WTC11 (cell line): Measurements from ENCODE around the gene DPF1. TPM values are rescaled to one million over a fixed set of nuclear protein-coding genes. Genes with fewer than 3 reads are reported as not detected.
A peak's percentile ranks its signal among the peaks of the same experiment; 100 is the strongest.

Experiments
- ATAC-seq: fragments of 200-7000 bp; cut with Tn5 transposase; 2 replicates; pipeline ENCODE4 v1.10.0; 2021; ENCODE audit warnings: mild to moderate bottlenecking, moderate library complexity
- CTCF ChIA-PET: fragments of 300-600 bp; sonication (Branson Sonifier 250); formaldehyde crosslinking; loops from one replicate; lab custom pipeline; 2021; ENCODE audit warnings: antibody characterized with exemption; lab: Charles Lee
- POLR2A ChIA-PET: fragments of 350-600 bp; sonication (Branson Sonifier 250); formaldehyde crosslinking; loops from one replicate; lab custom pipeline; 2021; ENCODE audit warnings: antibody characterized with exemption; lab: Charles Lee
- DNase-seq: peaks from one replicate; pipeline ENCODE4 v3.0.0; 2021; ENCODE audit warnings: low spot score
- H3K27ac Mint-ChIP-seq: 2 replicates; pipeline ENCODE4 v1.8.0; 2021; ENCODE audit warnings: mixed read lengths
- H3K27me3 Mint-ChIP-seq: 2 replicates; pipeline ENCODE4 v1.8.0; 2021; ENCODE audit warnings: low read depth, mild to moderate bottlenecking, moderate library complexity, mixed read lengths
- H3K36me3 Mint-ChIP-seq: 2 replicates; pipeline ENCODE4 v1.8.0; 2021; ENCODE audit warnings: mixed read lengths
- H3K4me1 Mint-ChIP-seq: 2 replicates; pipeline ENCODE4 v1.8.0; 2022; ENCODE audit warnings: mixed read lengths
- H3K4me3 Mint-ChIP-seq: 2 replicates; pipeline ENCODE4 v1.8.0; 2021; ENCODE audit warnings: mild to moderate bottlenecking, moderate library complexity, mixed read lengths
- H3K9me3 Mint-ChIP-seq: 2 replicates; pipeline ENCODE4 v1.8.0; 2021; ENCODE audit warnings: mixed read lengths
- AR ChIP-seq: fragments of 250-450 bp; sonication (Bioruptor Pico); IDR thresholded peaks from 2 replicates; pipeline ENCODE4 v1.9.0; 2021; ENCODE audit warnings: mild to moderate bottlenecking
- E2F1 ChIP-seq: sonication (generic); formaldehyde crosslinking; IDR thresholded peaks from 2 replicates; pipeline ENCODE4 v1.8.0; 2022; ENCODE audit warnings: mild to moderate bottlenecking, missing genetic modification reagents
- FOXJ3 ChIP-seq: sonication (generic); formaldehyde crosslinking; IDR thresholded peaks from 2 replicates; pipeline ENCODE4 v1.9.0; 2021; ENCODE audit warnings: missing genetic modification reagents, mild to moderate bottlenecking, borderline replicate concordance
- GABPB1 ChIP-seq: sonication (generic); formaldehyde crosslinking; IDR thresholded peaks from 2 replicates; pipeline ENCODE4 v1.8.1; 2023; ENCODE audit warnings: mild to moderate bottlenecking, missing genetic modification reagents
- JAZF1 ChIP-seq: fragments of 250-450 bp; sonication (Bioruptor Pico); IDR thresholded peaks from 2 replicates; pipeline ENCODE4 v1.9.0; 2021; ENCODE audit warnings: moderate library complexity, mild to moderate bottlenecking, inconsistent platforms
- JUN ChIP-seq: sonication (generic); formaldehyde crosslinking; IDR thresholded peaks from 2 replicates; pipeline ENCODE4 v1.8.0; 2023; ENCODE audit warnings: mild to moderate bottlenecking, missing genetic modification reagents
- KAT7 ChIP-seq: sonication (generic); formaldehyde crosslinking; IDR thresholded peaks from 2 replicates; pipeline ENCODE4 v1.8.1; 2023; ENCODE audit warnings: missing genetic modification reagents, mild to moderate bottlenecking, borderline replicate concordance
- MYBL2 ChIP-seq: sonication (generic); formaldehyde crosslinking; IDR thresholded peaks from 2 replicates; pipeline ENCODE4 v1.8.1; 2023; ENCODE audit warnings: mild to moderate bottlenecking, moderate library complexity, missing genetic modification reagents
- SMAD3 ChIP-seq: sonication (generic); formaldehyde crosslinking; IDR thresholded peaks from 2 replicates; pipeline ENCODE4 v1.8.0; 2022; ENCODE audit warnings: missing genetic modification reagents, mild to moderate bottlenecking, borderline replicate concordance
- SMAD4 ChIP-seq: sonication (generic); formaldehyde crosslinking; IDR thresholded peaks from 2 replicates; pipeline ENCODE4 v1.8.0; 2022; ENCODE audit warnings: mild to moderate bottlenecking, missing genetic modification reagents
- ZBTB21 ChIP-seq: sonication (generic); formaldehyde crosslinking; IDR thresholded peaks from 2 replicates; pipeline ENCODE4 v1.8.1; 2023; ENCODE audit warnings: mild to moderate bottlenecking, missing genetic modification reagents, borderline replicate concordance
- ZNF138 ChIP-seq: sonication (generic); formaldehyde crosslinking; conservative IDR thresholded peaks from 2 replicates; pipeline ENCODE4 v1.8.1; 2022; ENCODE audit warnings: mild to moderate bottlenecking, moderate library complexity, missing genetic modification reagents
- ZNF219 ChIP-seq: sonication (generic); formaldehyde crosslinking; IDR thresholded peaks from 2 replicates; pipeline ENCODE4 v1.8.0; 2023; ENCODE audit warnings: missing genetic modification reagents, mild to moderate bottlenecking, borderline replicate concordance
- ZNF425 ChIP-seq: fragments of 250-450 bp; sonication (Bioruptor Pico); conservative IDR thresholded peaks from 2 replicates; pipeline ENCODE4 v1.9.0; 2021; ENCODE audit warnings: mild to moderate bottlenecking
- ZNF532 ChIP-seq: fragments of 250-450 bp; sonication (Bioruptor Pico); IDR thresholded peaks from 2 replicates; pipeline ENCODE4 v1.9.0; 2021; ENCODE audit warnings: mild to moderate bottlenecking, borderline replicate concordance
- total RNA-seq: library from RNA; stranded (reverse); gene quantifications from 3 replicates; pipeline ENCODE4 v1.2.3, GENCODE V29; 2021
- TF ChIP-seq, protein P1 (sequence below): sonication (generic); formaldehyde crosslinking; IDR thresholded peaks from 2 replicates; pipeline ENCODE4 v1.8.0; 2023; ENCODE audit warnings: mild to moderate bottlenecking, missing genetic modification reagents
- TF ChIP-seq, protein P2 (sequence below): sonication (generic); formaldehyde crosslinking; IDR thresholded peaks from 2 replicates; pipeline ENCODE4 v1.8.1; 2023; ENCODE audit warnings: mild to moderate bottlenecking, missing genetic modification reagents
- TF ChIP-seq, protein P3 (sequence below): sonication (generic); formaldehyde crosslinking; IDR thresholded peaks from 2 replicates; pipeline ENCODE4 v1.8.0; 2023; ENCODE audit warnings: missing genetic modification reagents

The DPF1 gene
- total RNA-seq, 1 experiment from 2014 or later: 6.8 TPM

- TF ChIP-seq E2F1 (CRISPR knock-in tag): no peak
- TF ChIP-seq ZNF532: no peak
- TF ChIP-seq ZBTB21 (CRISPR knock-in tag): no peak
- no peak for TF ChIP-seq FOXJ3
- no peak for TF ChIP-seq JAZF1
- no peak for TF ChIP-seq SMAD3 (CRISPR knock-in tag)
- TF ChIP-seq, all 79 proteins: peak for 0
These were observed 32.3 kb downstream of the DPF1 start (continued) for GRCh38 chr19:38191747-38192146.

- TF ChIP-seq ZNF138: no peak
- TF ChIP-seq JUN (CRISPR knock-in tag): no peak
- no peak for TF ChIP-seq ZNF219
- no peak for TF ChIP-seq GABPB1 (CRISPR knock-in tag)
- TF ChIP-seq KAT7: no peak
- TF ChIP-seq, protein P1, sequence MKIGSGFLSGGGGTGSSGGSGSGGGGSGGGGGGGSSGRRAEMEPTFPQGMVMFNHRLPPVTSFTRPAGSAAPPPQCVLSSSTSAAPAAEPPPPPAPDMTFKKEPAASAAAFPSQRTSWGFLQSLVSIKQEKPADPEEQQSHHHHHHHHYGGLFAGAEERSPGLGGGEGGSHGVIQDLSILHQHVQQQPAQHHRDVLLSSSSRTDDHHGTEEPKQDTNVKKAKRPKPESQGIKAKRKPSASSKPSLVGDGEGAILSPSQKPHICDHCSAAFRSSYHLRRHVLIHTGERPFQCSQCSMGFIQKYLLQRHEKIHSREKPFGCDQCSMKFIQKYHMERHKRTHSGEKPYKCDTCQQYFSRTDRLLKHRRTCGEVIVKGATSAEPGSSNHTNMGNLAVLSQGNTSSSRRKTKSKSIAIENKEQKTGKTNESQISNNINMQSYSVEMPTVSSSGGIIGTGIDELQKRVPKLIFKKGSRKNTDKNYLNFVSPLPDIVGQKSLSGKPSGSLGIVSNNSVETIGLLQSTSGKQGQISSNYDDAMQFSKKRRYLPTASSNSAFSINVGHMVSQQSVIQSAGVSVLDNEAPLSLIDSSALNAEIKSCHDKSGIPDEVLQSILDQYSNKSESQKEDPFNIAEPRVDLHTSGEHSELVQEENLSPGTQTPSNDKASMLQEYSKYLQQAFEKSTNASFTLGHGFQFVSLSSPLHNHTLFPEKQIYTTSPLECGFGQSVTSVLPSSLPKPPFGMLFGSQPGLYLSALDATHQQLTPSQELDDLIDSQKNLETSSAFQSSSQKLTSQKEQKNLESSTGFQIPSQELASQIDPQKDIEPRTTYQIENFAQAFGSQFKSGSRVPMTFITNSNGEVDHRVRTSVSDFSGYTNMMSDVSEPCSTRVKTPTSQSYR (CRISPR knock-in tag): no peak
- TF ChIP-seq ZNF425: no peak
- no peak for DNase-seq
- H3K4me3 Mint-ChIP-seq: no peak overlapping the region
- H3K9me3 Mint-ChIP-seq: no peaks in the 10 kb centered on the region
- H3K27ac Mint-ChIP-seq: no peak overlapping the region; the same call in 1 of the 2 replicates
- ATAC-seq: no peak
- 0 out of 2 replicates have a peak, but pooled peaks cover 2% of the 10 kb centered on the region for H3K36me3 Mint-ChIP-seq
- POLR2A ChIA-PET: no interaction called here
- H3K4me1 Mint-ChIP-seq: no peaks in the 10 kb centered on the region
- CTCF ChIA-PET: interaction anchor here (0.6 kb wide), 1 partner anchor 468 kb away, joined by 3 read pairs; no protein-coding TSS in a partner anchor
- H3K27me3 Mint-ChIP-seq: no peaks in the 10 kb centered on the region
These were observed 33.2 kb downstream of the DPF1 start for GRCh38 chr19:38190793-38191192.

DNA sequence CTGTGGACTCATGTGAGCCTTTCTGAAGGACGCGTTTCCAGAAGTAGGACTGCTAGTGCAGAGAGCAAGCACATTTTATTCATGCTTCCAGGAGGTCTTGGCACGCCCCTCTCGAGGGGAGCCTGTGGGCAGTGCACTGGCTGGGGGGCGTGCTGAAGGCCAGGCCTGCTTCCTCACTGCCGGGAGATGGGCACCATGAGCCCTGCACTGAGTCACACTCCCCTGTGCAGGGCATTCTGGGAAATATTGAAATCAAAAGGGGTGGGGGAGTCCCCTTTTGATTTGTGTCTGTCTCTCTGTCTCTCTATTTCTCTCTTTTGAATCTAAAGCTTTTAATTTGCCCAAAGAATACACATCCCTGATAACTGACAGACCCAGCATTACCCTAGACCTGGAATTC lies 34.0 kb downstream of the DPF1 start:
- CTCF ChIA-PET: no interaction called here
- ATAC-seq: no peak
- Mint-ChIP-seq H3K36me3 (0 out of 2 replicates have a peak, but pooled peaks cover 3% of the 10 kb centered on the region), H3K4me1 (no peaks in the 10 kb centered on the region), H3K9me3 (no peaks in the 10 kb centered on the region), H3K27ac (peak overlapping the region; percentile 45; the same call in 1 of the 2 replicates), H3K27me3 (no peaks in the 10 kb centered on the region), H3K4me3 (no peak overlapping the region)
- DNase-seq: no peak
- POLR2A ChIA-PET: no interaction called here
- TF ChIP-seq SMAD3 (CRISPR knock-in tag): no peak
- no peak for TF ChIP-seq SMAD4
- TF ChIP-seq, protein P2, sequence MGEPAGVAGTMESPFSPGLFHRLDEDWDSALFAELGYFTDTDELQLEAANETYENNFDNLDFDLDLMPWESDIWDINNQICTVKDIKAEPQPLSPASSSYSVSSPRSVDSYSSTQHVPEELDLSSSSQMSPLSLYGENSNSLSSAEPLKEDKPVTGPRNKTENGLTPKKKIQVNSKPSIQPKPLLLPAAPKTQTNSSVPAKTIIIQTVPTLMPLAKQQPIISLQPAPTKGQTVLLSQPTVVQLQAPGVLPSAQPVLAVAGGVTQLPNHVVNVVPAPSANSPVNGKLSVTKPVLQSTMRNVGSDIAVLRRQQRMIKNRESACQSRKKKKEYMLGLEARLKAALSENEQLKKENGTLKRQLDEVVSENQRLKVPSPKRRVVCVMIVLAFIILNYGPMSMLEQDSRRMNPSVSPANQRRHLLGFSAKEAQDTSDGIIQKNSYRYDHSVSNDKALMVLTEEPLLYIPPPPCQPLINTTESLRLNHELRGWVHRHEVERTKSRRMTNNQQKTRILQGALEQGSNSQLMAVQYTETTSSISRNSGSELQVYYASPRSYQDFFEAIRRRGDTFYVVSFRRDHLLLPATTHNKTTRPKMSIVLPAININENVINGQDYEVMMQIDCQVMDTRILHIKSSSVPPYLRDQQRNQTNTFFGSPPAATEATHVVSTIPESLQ: no peak
- no peak for TF ChIP-seq JUN (CRISPR knock-in tag)
- TF ChIP-seq MYBL2 (CRISPR knock-in tag): no peak
- no peak for TF ChIP-seq AR
- TF ChIP-seq, protein P3, sequence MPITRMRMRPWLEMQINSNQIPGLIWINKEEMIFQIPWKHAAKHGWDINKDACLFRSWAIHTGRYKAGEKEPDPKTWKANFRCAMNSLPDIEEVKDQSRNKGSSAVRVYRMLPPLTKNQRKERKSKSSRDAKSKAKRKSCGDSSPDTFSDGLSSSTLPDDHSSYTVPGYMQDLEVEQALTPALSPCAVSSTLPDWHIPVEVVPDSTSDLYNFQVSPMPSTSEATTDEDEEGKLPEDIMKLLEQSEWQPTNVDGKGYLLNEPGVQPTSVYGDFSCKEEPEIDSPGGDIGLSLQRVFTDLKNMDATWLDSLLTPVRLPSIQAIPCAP (CRISPR knock-in tag): no peak
